Stimulated activated naive CD8-positive, alpha-beta T cell treated with anti-CD3 and anti-CD28 coated beads, Interleukin-15, Interleukin-2, amounts not matched to agents 100 ng/mL and 50 ng/mL, for 24 hours (primary cell): ENCODE results near the gene MAMDC4.
A peak's percentile ranks its signal among the peaks of the same experiment; 100 is the strongest.

Experiments
- H3K27ac Mint-ChIP-seq: one replicate; pipeline ENCODE4 v1.8.0; 2021; ENCODE audit warnings: mild to moderate bottlenecking, mixed read lengths
- H3K27me3 Mint-ChIP-seq: one replicate; pipeline ENCODE4 v1.8.0; 2021; ENCODE audit warnings: mixed read lengths
- H3K36me3 Mint-ChIP-seq: one replicate; pipeline ENCODE4 v1.8.0; 2021; ENCODE audit warnings: low read depth, mixed read lengths
- H3K4me1 Mint-ChIP-seq: one replicate; pipeline ENCODE4 v1.8.0; 2021; ENCODE audit warnings: low read depth, mixed read lengths
- H3K4me3 Mint-ChIP-seq: one replicate; pipeline ENCODE4 v1.8.0; 2021; ENCODE audit warnings: mild to moderate bottlenecking, mixed read lengths
- H3K9me3 Mint-ChIP-seq: one replicate; pipeline ENCODE4 v1.8.0; 2021; ENCODE audit warnings: mixed read lengths

The MAMDC4 gene

GRCh38 chr9:136820971-136821825, 30.9 kb upstream of the MAMDC4 start:
- peaks cover 23% of the 10 kb centered on the region for H3K36me3 Mint-ChIP-seq
- H3K4me3 Mint-ChIP-seq, result peak overlapping the region; percentile 13
- H3K4me1 Mint-ChIP-seq, result peaks cover 6% of the 10 kb centered on the region
- no peak overlapping the region for H3K27ac Mint-ChIP-seq
- H3K27me3 Mint-ChIP-seq, result no peaks in the 10 kb centered on the region
- H3K9me3 Mint-ChIP-seq, result no peaks in the 10 kb centered on the region

- Mint-ChIP-seq H3K27ac (no peak overlapping the region), H3K27me3 (no peaks in the 10 kb centered on the region), H3K36me3 (peaks cover 19% of the 10 kb centered on the region), H3K9me3 (no peaks in the 10 kb centered on the region), H3K4me1 (peaks cover 6% of the 10 kb centered on the region), H3K4me3 (no peak overlapping the region)
Observed at GRCh38 chr9:136821826-136822544, 30.2 kb upstream of the MAMDC4 start.

GRCh38 chr9:136823136-136824046, 28.8 kb upstream of the MAMDC4 start:
- Mint-ChIP-seq H3K27ac (no peak overlapping the region), H3K27me3 (no peaks in the 10 kb centered on the region), H3K36me3 (peaks cover 14% of the 10 kb centered on the region), H3K4me1 (peaks cover 6% of the 10 kb centered on the region), H3K4me3 (no peak overlapping the region), H3K9me3 (no peaks in the 10 kb centered on the region)

- peaks cover 6% of the 10 kb centered on the region for H3K4me1 Mint-ChIP-seq
- no peak overlapping the region for H3K27ac Mint-ChIP-seq
- H3K27me3 Mint-ChIP-seq, result no peaks in the 10 kb centered on the region
- H3K4me3 Mint-ChIP-seq, result no peak overlapping the region
- H3K9me3 Mint-ChIP-seq, result no peaks in the 10 kb centered on the region
- peaks cover 18% of the 10 kb centered on the region for H3K36me3 Mint-ChIP-seq
Observed at GRCh38 chr9:136824496-136825225, 27.5 kb upstream of the MAMDC4 start.

GRCh38 chr9:136825295-136826187, 26.6 kb upstream of the MAMDC4 start:
- Mint-ChIP-seq H3K4me1 (peaks cover 6% of the 10 kb centered on the region), H3K9me3 (no peaks in the 10 kb centered on the region), H3K4me3 (no peak overlapping the region), H3K36me3 (peaks cover 17% of the 10 kb centered on the region), H3K27me3 (no peaks in the 10 kb centered on the region), H3K27ac (no peak overlapping the region)

- Mint-ChIP-seq H3K27me3 (no peaks in the 10 kb centered on the region), H3K9me3 (no peaks in the 10 kb centered on the region), H3K4me3 (no peak overlapping the region), H3K36me3 (peaks cover 11% of the 10 kb centered on the region), H3K27ac (no peak overlapping the region), H3K4me1 (no peaks in the 10 kb centered on the region)
Observed at GRCh38 chr9:136826188-136826541, 26.0 kb upstream of the MAMDC4 start.

GRCh38 chr9:136826703-136827582, 25.2 kb upstream of the MAMDC4 start:
- H3K9me3 Mint-ChIP-seq, result no peaks in the 10 kb centered on the region
- peaks cover 11% of the 10 kb centered on the region for H3K36me3 Mint-ChIP-seq
- H3K4me1 Mint-ChIP-seq, result no peaks in the 10 kb centered on the region
- no peaks in the 10 kb centered on the region for H3K27me3 Mint-ChIP-seq
- no peak overlapping the region for H3K27ac Mint-ChIP-seq
- H3K4me3 Mint-ChIP-seq, result no peak overlapping the region

- Mint-ChIP-seq H3K27ac (no peak overlapping the region), H3K36me3 (peaks cover 16% of the 10 kb centered on the region)
Observed at GRCh38 chr9:136827794-136828473, 24.2 kb upstream of the MAMDC4 start.

GRCh38 chr9:136828474-136829140, 23.5 kb upstream of the MAMDC4 start:
- no peaks in the 10 kb centered on the region for H3K4me1 Mint-ChIP-seq
- H3K27ac Mint-ChIP-seq, result no peak overlapping the region
- peaks cover 16% of the 10 kb centered on the region for H3K36me3 Mint-ChIP-seq
- H3K27me3 Mint-ChIP-seq, result no peaks in the 10 kb centered on the region
- H3K9me3 Mint-ChIP-seq, result no peaks in the 10 kb centered on the region
- H3K4me3 Mint-ChIP-seq, result no peak overlapping the region

More at GRCh38 chr9:136827794-136828473, 24.2 kb upstream of the MAMDC4 start:
- no peak overlapping the region for H3K4me3 Mint-ChIP-seq
- H3K9me3 Mint-ChIP-seq, result no peaks in the 10 kb centered on the region
- no peaks in the 10 kb centered on the region for H3K27me3 Mint-ChIP-seq
- no peaks in the 10 kb centered on the region for H3K4me1 Mint-ChIP-seq

GRCh38 chr9:136829412-136829811, 22.7 kb upstream of the MAMDC4 start:
- Mint-ChIP-seq H3K27ac (no peak overlapping the region), H3K27me3 (no peaks in the 10 kb centered on the region)

GRCh38 chr9:136829981-136830885, 21.9 kb upstream of the MAMDC4 start:
- Mint-ChIP-seq H3K36me3 (peaks cover 16% of the 10 kb centered on the region), H3K4me3 (no peak overlapping the region), H3K9me3 (no peaks in the 10 kb centered on the region), H3K27ac (no peak overlapping the region), H3K4me1 (no peaks in the 10 kb centered on the region), H3K27me3 (no peaks in the 10 kb centered on the region)

More at GRCh38 chr9:136829412-136829811, 22.7 kb upstream of the MAMDC4 start:
- H3K9me3 Mint-ChIP-seq, result no peaks in the 10 kb centered on the region
- H3K4me3 Mint-ChIP-seq, result no peak overlapping the region
- no peaks in the 10 kb centered on the region for H3K4me1 Mint-ChIP-seq
- H3K36me3 Mint-ChIP-seq, result peaks cover 16% of the 10 kb centered on the region
